KMS-11 (cell line): ENCODE measurements around the gene TXNDC8.

Experiments
- H2AFZ ChIP-seq: fragments of 200-600 bp; sonication (generic); 2 replicates; pipeline ENCODE4 v1.6.1; 2016; ENCODE audit warnings: antibody characterized with exemption, mixed run types, low read depth
- H3K27ac ChIP-seq: fragments of 200-600 bp; sonication (generic); 2 replicates; pipeline ENCODE4 v1.6.1; 2016; ENCODE audit warnings: mild to moderate bottlenecking, mixed run types
- H3K27me3 ChIP-seq: fragments of 200-600 bp; sonication (generic); 2 replicates; pipeline ENCODE4 v1.6.1; 2017; ENCODE audit warnings: mild to moderate bottlenecking, low read depth, mixed run types, moderate library complexity; ENCODE audit not compliant: insufficient read depth
- H3K36me3 ChIP-seq: fragments of 200-600 bp; sonication (generic); 2 replicates; pipeline ENCODE4 v1.6.1; 2017; ENCODE audit warnings: mild to moderate bottlenecking, mixed run types; ENCODE audit not compliant: insufficient read depth
- H3K4me1 ChIP-seq: fragments of 200-600 bp; sonication (generic); 2 replicates; pipeline ENCODE4 v1.6.1; 2016; ENCODE audit warnings: mild to moderate bottlenecking, low read depth, mixed run types; ENCODE audit not compliant: poor library complexity, severe bottlenecking
- H3K4me2 ChIP-seq: fragments of 200-600 bp; sonication (generic); 2 replicates; pipeline ENCODE4 v1.7.0; 2016; ENCODE audit warnings: mild to moderate bottlenecking, mixed run types
- H3K4me3 ChIP-seq: fragments of 200-600 bp; sonication (generic); IDR thresholded peaks from 2 replicates; pipeline ENCODE4 v1.6.1; 2017; ENCODE audit warnings: low read depth, low read length, mixed read lengths; ENCODE audit not compliant: insufficient read depth
- H3K79me2 ChIP-seq: fragments of 200-600 bp; sonication (generic); 2 replicates; pipeline ENCODE4 v1.6.1; 2016; ENCODE audit warnings: low read depth, mixed run types; ENCODE audit not compliant: insufficient read depth
- H3K9ac ChIP-seq: fragments of 200-600 bp; sonication (generic); 2 replicates; pipeline ENCODE4 v1.6.1; 2016; ENCODE audit warnings: mild to moderate bottlenecking, mixed run types
- H4K20me1 ChIP-seq: fragments of 200-600 bp; sonication (generic); 2 replicates; pipeline ENCODE4 v1.6.1; 2016; ENCODE audit warnings: mild to moderate bottlenecking, mixed run types; ENCODE audit not compliant: insufficient read depth
- CTCF ChIP-seq: fragments of 200-600 bp; sonication (generic); conservative IDR thresholded peaks from 2 replicates; pipeline ENCODE4 v1.6.1; 2017; ENCODE audit warnings: low read depth, mild to moderate bottlenecking, antibody characterized with exemption, low read length, moderate library complexity, mixed read lengths

TXNDC8 gene

GRCh38 chr9:110270211-110270995 is 67.3 kb downstream of the TXNDC8 start:
- Histone ChIP-seq H3K36me3 (no peaks in the 10 kb centered on the region), H2AFZ (no peak overlapping the region), H3K27ac (no peak overlapping the region), H3K4me2 (no peak overlapping the region), H3K4me1 (no peaks in the 10 kb centered on the region), H3K79me2 (no peaks in the 10 kb centered on the region), H3K4me3 (no peak overlapping the region), H3K9ac (no peak overlapping the region), H3K27me3 (no peaks in the 10 kb centered on the region), H4K20me1 (no peaks in the 10 kb centered on the region)
- TF ChIP-seq CTCF = no peak

- Histone ChIP-seq H2AFZ (no peak overlapping the region), H3K27me3 (no peaks in the 10 kb centered on the region), H3K4me2 (no peak overlapping the region), H4K20me1 (no peaks in the 10 kb centered on the region), H3K79me2 (no peaks in the 10 kb centered on the region), H3K27ac (no peak overlapping the region), H3K36me3 (no peaks in the 10 kb centered on the region), H3K4me3 (no peak overlapping the region), H3K4me1 (no peaks in the 10 kb centered on the region), H3K9ac (no peak overlapping the region)
- no peak for TF ChIP-seq CTCF
These were observed 70.9 kb downstream of the TXNDC8 start for GRCh38 chr9:110266795-110267194.

GRCh38 chr9:110261632-110262031 is 76.0 kb downstream of the TXNDC8 start:
- Histone ChIP-seq H3K27ac (no peak overlapping the region), H3K79me2 (no peaks in the 10 kb centered on the region), H2AFZ (no peak overlapping the region), H3K4me3 (no peak overlapping the region), H3K9ac (no peak overlapping the region), H3K4me2 (no peak overlapping the region), H3K36me3 (no peaks in the 10 kb centered on the region), H3K4me1 (peaks cover 20% of the 10 kb centered on the region), H4K20me1 (no peaks in the 10 kb centered on the region), H3K27me3 (no peaks in the 10 kb centered on the region)
- TF ChIP-seq CTCF = no peak

- Histone ChIP-seq H3K36me3 (no peaks in the 10 kb centered on the region), H3K27ac (no peak overlapping the region), H3K27me3 (no peaks in the 10 kb centered on the region), H4K20me1 (no peaks in the 10 kb centered on the region), H3K4me2 (no peak overlapping the region), H3K9ac (no peak overlapping the region), H3K4me3 (no peak overlapping the region), H2AFZ (no peak overlapping the region), H3K4me1 (peaks cover 20% of the 10 kb centered on the region), H3K79me2 (peaks cover 4% of the 10 kb centered on the region)
- no peak for TF ChIP-seq CTCF
These were observed 76.8 kb downstream of the TXNDC8 start for GRCh38 chr9:110260911-110261310.
